Naive thymus-derived CD8-positive, alpha-beta T cell (primary cell): ENCODE data around the gene ZSWIM6. TPM values are rescaled to one million over a fixed set of nuclear protein-coding genes. Genes with fewer than 3 reads are reported as not detected.
A peak's percentile ranks its signal among the peaks of the same experiment; 100 is the strongest.

ENCODE experiments used
- ATAC-seq, 2 donors: fragments of 150-1000 bp; cut with Tn5 transposase in 1 of 2; sonication (Bioruptor Pico), chemical (Tn5 transposase) in 1 of 2; 1 replicate in 1 of 2; 2 replicates in 1 of 2; pipeline ENCODE4 v1.10.0; 2021; ENCODE audit warnings: mild to moderate bottlenecking in 2 of 2, moderate library complexity in 2 of 2
- POLR2A ChIA-PET: fragments of 350-600 bp; sonication (Branson Sonifier 250); formaldehyde crosslinking; loops from one replicate; lab custom pipeline; 2021; ENCODE audit warnings: antibody characterized with exemption; lab: Charles Lee
- DNase-seq, 10 donors: peaks; one replicate each; pipeline versions ENCODE4 v3.0.0 to v3.0.0-alpha.2; 2020 to 2022
- H3K27ac Mint-ChIP-seq, 10 donors: one replicate each; pipeline ENCODE4 v1.8.0; 2020 to 2022; ENCODE audit warnings: mild to moderate bottlenecking in 10 of 10, mixed read lengths in 10 of 10, moderate library complexity in 4 of 10, inconsistent platforms in 1 of 10
- H3K27me3 Mint-ChIP-seq, 5 donors: one replicate each; pipeline ENCODE4 v1.8.0; 2021 to 2022; ENCODE audit warnings: mixed read lengths in 5 of 5
- H3K36me3 Mint-ChIP-seq, 3 donors: one replicate each; pipeline ENCODE4 v1.8.0; 2020 to 2022; ENCODE audit warnings: mixed read lengths in 3 of 3, mild to moderate bottlenecking in 2 of 3, inconsistent platforms in 1 of 3
- H3K4me1 Mint-ChIP-seq, 4 donors: one replicate each; pipeline ENCODE4 v1.8.0; 2021 to 2022; ENCODE audit warnings: mixed read lengths in 4 of 4
- H3K4me3 Mint-ChIP-seq, 10 donors: one replicate each; pipeline ENCODE4 v1.8.0; 2020 to 2022; ENCODE audit warnings: mild to moderate bottlenecking in 10 of 10, mixed read lengths in 10 of 10, moderate library complexity in 6 of 10, inconsistent platforms in 1 of 10
- H3K9me3 Mint-ChIP-seq, 9 donors: one replicate each; pipeline ENCODE4 v1.8.0; 2020 to 2022; ENCODE audit warnings: mixed read lengths in 9 of 9, mild to moderate bottlenecking in 3 of 9, inconsistent platforms in 1 of 9, moderate library complexity in 1 of 9
- polyA plus RNA-seq, 3 donors: library from polyadenylated mRNA; unstranded; fragments of 300-500 nt; fragmentation: Illumina TruSeq; gene quantifications; one replicate each; pipeline ENCODE4 v1.2.3, GENCODE V29; 2021
- total RNA-seq, 8 experiments: library from RNA in 2 of 8; stranded (reverse) in 2 of 8; gene quantifications; one replicate each; pipeline ENCODE4 v1.2.3 and lab custom pipeline; 2021 to 2026

Gene ZSWIM6
- total and polyA plus RNA-seq, 5 experiments from 2014 or later, result 0.14 to 11.9 (median 0.59) TPM

DNA sequence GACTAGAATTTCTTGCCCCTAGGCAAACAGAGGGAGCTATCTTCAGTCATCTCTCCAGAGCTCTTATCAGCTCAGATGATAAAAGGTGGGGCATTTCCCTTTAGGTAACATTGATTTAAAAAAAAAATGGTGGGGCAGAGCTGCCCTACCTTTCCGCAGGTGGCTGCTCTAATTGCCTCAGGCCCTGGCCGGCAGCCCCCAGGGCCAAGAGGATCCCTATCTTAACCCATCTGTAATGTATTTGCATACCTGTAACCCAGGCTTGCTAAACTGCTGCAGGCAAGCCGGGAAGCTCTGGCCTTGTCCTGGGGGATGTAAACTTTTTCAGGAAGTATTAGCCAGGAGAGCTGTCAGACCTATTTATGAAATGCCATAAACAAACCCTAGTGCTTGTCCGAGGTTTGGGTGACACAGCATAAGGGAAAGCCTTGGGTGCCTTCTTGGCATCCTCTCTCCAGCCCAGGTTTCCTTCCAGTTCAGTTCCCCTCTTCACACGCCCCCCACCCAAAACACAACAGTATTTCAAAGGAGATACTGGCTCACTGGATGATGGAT, 20.9 kb upstream of the ZSWIM6 start:
- Mint-ChIP-seq H3K4me1 (peaks cover 0 to 3% (median 0%) of the 10 kb centered on the region in 4 donors), H3K9me3 (no peaks in the 10 kb centered on the region), H3K27ac (peak overlapping the region in 1 of 10 donors; percentile 53), H3K4me3 (no peak overlapping the region), H3K27me3 (peaks cover 3 to 40% (median 16%) of the 10 kb centered on the region in 5 donors), H3K36me3 (no peaks in the 10 kb centered on the region)
- POLR2A ChIA-PET, result no interaction called here
- DNase-seq, result no peak
- ATAC-seq, result no peak

GRCh38 chr5:61311836-61312808, 19.9 kb upstream of the ZSWIM6 start:
- POLR2A ChIA-PET, result no interaction called here
- Mint-ChIP-seq H3K36me3 (no peaks in the 10 kb centered on the region), H3K4me1 (peaks cover 0 to 3% (median 0%) of the 10 kb centered on the region in 4 donors), H3K27ac (no peak overlapping the region), H3K4me3 (no peak overlapping the region), H3K9me3 (no peaks in the 10 kb centered on the region), H3K27me3 (peaks cover 3 to 40% (median 12%) of the 10 kb centered on the region in 5 donors)
- no peak for ATAC-seq
- no peak for DNase-seq

GRCh38 chr5:61313960-61314681, 17.9 kb upstream of the ZSWIM6 start:
- Mint-ChIP-seq H3K27me3 (peaks cover 2 to 24% (median 12%) of the 10 kb centered on the region in 5 donors), H3K4me1 (peaks cover under 1 to 9% (median 2%) of the 10 kb centered on the region in 4 donors), H3K4me3 (no peak overlapping the region), H3K36me3 (no peaks in the 10 kb centered on the region), H3K27ac (no peak overlapping the region), H3K9me3 (no peaks in the 10 kb centered on the region)
- DNase-seq (no peak), ATAC-seq (no peak)
- POLR2A ChIA-PET, result no interaction called here

DNA sequence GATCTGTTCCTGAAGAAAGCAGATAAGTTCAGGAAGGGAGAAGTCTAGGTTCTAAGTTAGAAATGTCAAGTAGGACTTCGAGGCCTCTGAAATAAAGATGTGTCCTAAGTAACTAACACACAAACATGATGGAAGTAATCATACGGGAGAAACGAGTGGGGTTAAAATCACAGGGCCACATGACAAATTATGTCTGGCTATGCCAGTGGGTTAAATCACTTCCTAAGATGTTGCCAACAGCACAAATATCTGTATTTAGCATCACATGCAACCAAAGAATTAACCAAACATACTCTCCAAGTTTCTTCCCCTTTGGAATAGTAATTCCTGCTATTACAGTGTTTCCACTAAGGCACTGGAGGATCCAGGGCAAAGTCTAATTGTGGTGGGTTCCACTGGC, 13.7 kb upstream of the ZSWIM6 start:
- no peak for ATAC-seq
- Mint-ChIP-seq H3K4me1 (peaks cover 2 to 23% (median 9%) of the 10 kb centered on the region in 4 donors), H3K36me3 (no peaks in the 10 kb centered on the region), H3K27me3 (peaks cover 0 to 48% (median 11%) of the 10 kb centered on the region in 5 donors), H3K27ac (no peak overlapping the region), H3K9me3 (no peaks in the 10 kb centered on the region), H3K4me3 (no peak overlapping the region)
- POLR2A ChIA-PET, result interaction anchor here (0.9 kb wide), 1 partner anchor 12 kb away, joined by 3 read pairs; no protein-coding TSS in a partner anchor
- DNase-seq, result no peak

GRCh38 chr5:61319388-61320146, 12.5 kb upstream of the ZSWIM6 start:
- Mint-ChIP-seq H3K9me3 (no peaks in the 10 kb centered on the region), H3K27ac (peak overlapping the region in 2 of 10 donors; percentile 45 to 50), H3K27me3 (peaks cover 0 to 58% (median 17%) of the 10 kb centered on the region in 5 donors), H3K4me1 (peaks cover 2 to 23% (median 9%) of the 10 kb centered on the region in 4 donors), H3K36me3 (no peaks in the 10 kb centered on the region), H3K4me3 (peak overlapping the region; percentile 34 to 71 (median 58))
- ATAC-seq (peak; percentile 53 to 67), DNase-seq (peak in 1 of 10 donors; percentile 24)
- POLR2A ChIA-PET, result no interaction called here

GRCh38 chr5:61320860-61321259, 11.2 kb upstream of the ZSWIM6 start:
- no peak overlapping the region for H3K27ac Mint-ChIP-seq
- ATAC-seq, result no peak
- POLR2A ChIA-PET, result interaction anchor here (1.0 to 1.4 kb wide), 2 partner anchors 9 to 11 kb away, joined by 3 read pairs; no protein-coding TSS in a partner anchor

DNA sequence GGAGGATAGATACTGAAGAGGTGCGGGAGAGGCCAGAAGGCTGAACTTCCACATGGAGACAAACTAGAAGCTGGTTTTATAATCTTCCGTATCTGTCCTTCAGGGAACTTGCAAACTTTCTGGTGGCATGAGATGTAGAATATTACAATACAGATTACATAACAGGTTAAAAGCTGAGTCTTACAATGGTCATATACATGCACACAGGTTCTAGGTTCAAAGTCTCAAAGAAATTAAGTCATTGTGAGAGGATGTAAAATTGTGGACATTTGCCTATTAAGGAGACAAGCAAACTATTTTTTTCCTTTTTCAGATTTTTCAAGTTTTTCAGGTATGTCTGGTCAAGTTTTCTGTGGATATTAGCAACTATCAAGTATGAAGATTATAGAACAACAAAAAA, 10.4 kb upstream of the ZSWIM6 start:
- ATAC-seq (no peak), DNase-seq (no peak)
- peaks cover 2 to 44% (median 10%) of the 10 kb centered on the region in 5 donors for H3K27me3 Mint-ChIP-seq
- H3K36me3 Mint-ChIP-seq, result no peaks in the 10 kb centered on the region
- H3K4me1 Mint-ChIP-seq, result peaks cover 2 to 23% (median 9%) of the 10 kb centered on the region in 4 donors
- H3K4me3 Mint-ChIP-seq, result no peak overlapping the region
- no peak overlapping the region for H3K27ac Mint-ChIP-seq
- no peaks in the 10 kb centered on the region for H3K9me3 Mint-ChIP-seq
- POLR2A ChIA-PET, result interaction anchor here (1.4 kb wide), 1 partner anchor 8 kb away, joined by 3 read pairs; no protein-coding TSS in a partner anchor

More at GRCh38 chr5:61320860-61321259, 11.2 kb upstream of the ZSWIM6 start:
- DNase-seq, result no peak
- H3K4me3 Mint-ChIP-seq, result no peak overlapping the region
- H3K27me3 Mint-ChIP-seq, result peaks cover 0 to 52% (median 14%) of the 10 kb centered on the region in 5 donors
- no peaks in the 10 kb centered on the region for H3K36me3 Mint-ChIP-seq
- H3K4me1 Mint-ChIP-seq, result peaks cover 2 to 23% (median 9%) of the 10 kb centered on the region in 4 donors
- no peaks in the 10 kb centered on the region for H3K9me3 Mint-ChIP-seq

GRCh38 chr5:61322738-61323725, 9.0 kb upstream of the ZSWIM6 start:
- POLR2A ChIA-PET, result no interaction called here
- H3K27me3 Mint-ChIP-seq, result peaks cover 4 to 52% (median 14%) of the 10 kb centered on the region in 5 donors
- no peak overlapping the region for H3K27ac Mint-ChIP-seq
- DNase-seq (no peak), ATAC-seq (no peak)
- H3K9me3 Mint-ChIP-seq, result no peaks in the 10 kb centered on the region
- H3K4me1 Mint-ChIP-seq, result peaks cover 3 to 31% (median 11%) of the 10 kb centered on the region in 4 donors
- H3K36me3 Mint-ChIP-seq, result no peaks in the 10 kb centered on the region
- H3K4me3 Mint-ChIP-seq, result no peak overlapping the region

GRCh38 chr5:61327760-61328753, 4.0 kb upstream of the ZSWIM6 start:
- Mint-ChIP-seq H3K27me3 (peaks cover 10 to 39% (median 21%) of the 10 kb centered on the region in 5 donors), H3K27ac (peak overlapping the region in 2 of 10 donors; percentile 70 to 84), H3K4me3 (peak overlapping the region in 3 of 10 donors; percentile 40 to 95 (median 48))

More at GRCh38 chr5:61327760-61328753, 4.0 kb upstream of the ZSWIM6 start:
- POLR2A ChIA-PET, result no interaction called here
- Mint-ChIP-seq H3K36me3 (peaks cover 0 to 3% (median 0%) of the 10 kb centered on the region in 3 donors), H3K9me3 (no peaks in the 10 kb centered on the region), H3K4me1 (peaks cover 16 to 34% (median 23%) of the 10 kb centered on the region in 4 donors)
- ATAC-seq (no peak), DNase-seq (no peak)
